Measurements from ENCODE around the gene STAMBPL1. TPM values are rescaled to one million over a fixed set of nuclear protein-coding genes. Genes with fewer than 3 reads are reported as not detected.

Gene STAMBPL1
- total and polyA plus RNA-seq, 10 donors = 6.2 to 49.4 (median 25.6) TPM

DNA sequence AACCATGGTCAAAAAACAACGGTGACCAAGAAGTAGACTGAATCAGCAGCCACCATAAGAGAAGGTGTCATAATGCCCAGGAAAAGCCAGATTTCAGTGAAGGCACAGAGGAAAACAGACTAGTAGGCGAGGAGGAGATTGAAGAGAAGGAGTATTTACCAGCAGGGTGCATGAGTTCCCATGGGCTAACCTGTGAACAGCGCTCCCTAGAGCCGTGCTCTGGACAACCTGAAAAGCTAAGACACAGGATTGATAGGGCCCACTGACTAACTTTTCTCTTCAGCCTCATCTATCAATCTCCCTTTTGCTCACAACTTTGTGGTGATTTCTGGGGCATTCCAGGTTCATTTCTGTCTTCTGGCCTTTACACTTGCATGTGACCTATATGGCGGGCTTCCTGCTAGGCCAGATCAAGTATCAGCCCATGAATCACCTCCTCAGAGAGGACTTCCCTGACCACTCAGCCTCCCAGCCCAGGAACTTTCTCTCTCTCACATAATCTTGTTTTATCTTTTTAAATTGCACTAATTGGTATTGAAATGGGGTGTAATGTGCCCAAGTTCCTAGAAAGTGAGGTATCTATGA, 41.2 kb upstream of the STAMBPL1 start:
- intact Hi-C loops (cut with DNase I; ENCODE audit: low total_unique reads) = no loop called here
- WGBS, 5 donors = 89 to 99% (median 92%) methylated on average over 5 of the region's 5 CpGs
- H3K27me3 ChIP-seq (replicated peaks in 1 of 7) = no peaks in the 10 kb centered on the region
- H3K36me3 ChIP-seq = no peaks in the 10 kb centered on the region
- H3K27ac ChIP-seq = no peak overlapping the region
- no peak overlapping the region for H3K4me3 ChIP-seq
- DNase-seq = no peak
- TF ChIP-seq, protein P1, sequence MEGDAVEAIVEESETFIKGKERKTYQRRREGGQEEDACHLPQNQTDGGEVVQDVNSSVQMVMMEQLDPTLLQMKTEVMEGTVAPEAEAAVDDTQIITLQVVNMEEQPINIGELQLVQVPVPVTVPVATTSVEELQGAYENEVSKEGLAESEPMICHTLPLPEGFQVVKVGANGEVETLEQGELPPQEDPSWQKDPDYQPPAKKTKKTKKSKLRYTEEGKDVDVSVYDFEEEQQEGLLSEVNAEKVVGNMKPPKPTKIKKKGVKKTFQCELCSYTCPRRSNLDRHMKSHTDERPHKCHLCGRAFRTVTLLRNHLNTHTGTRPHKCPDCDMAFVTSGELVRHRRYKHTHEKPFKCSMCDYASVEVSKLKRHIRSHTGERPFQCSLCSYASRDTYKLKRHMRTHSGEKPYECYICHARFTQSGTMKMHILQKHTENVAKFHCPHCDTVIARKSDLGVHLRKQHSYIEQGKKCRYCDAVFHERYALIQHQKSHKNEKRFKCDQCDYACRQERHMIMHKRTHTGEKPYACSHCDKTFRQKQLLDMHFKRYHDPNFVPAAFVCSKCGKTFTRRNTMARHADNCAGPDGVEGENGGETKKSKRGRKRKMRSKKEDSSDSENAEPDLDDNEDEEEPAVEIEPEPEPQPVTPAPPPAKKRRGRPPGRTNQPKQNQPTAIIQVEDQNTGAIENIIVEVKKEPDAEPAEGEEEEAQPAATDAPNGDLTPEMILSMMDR (IDR thresholded peaks at IDR 0.05 in 8 of 11, conservative IDR thresholded peaks at IDR 0.05 in 3 of 11) = no peak
- TF ChIP-seq POLR2AphosphoS5 (IDR thresholded peaks at IDR 0.05) = no peak
- no peak for TF ChIP-seq POLR2A (IDR thresholded peaks at IDR 0.05)
- peaks cover 0 to 41% (median 15%) of the 10 kb centered on the region in 6 donors for H3K4me1 ChIP-seq
- no peaks in the 10 kb centered on the region for H3K9me3 ChIP-seq

DNA sequence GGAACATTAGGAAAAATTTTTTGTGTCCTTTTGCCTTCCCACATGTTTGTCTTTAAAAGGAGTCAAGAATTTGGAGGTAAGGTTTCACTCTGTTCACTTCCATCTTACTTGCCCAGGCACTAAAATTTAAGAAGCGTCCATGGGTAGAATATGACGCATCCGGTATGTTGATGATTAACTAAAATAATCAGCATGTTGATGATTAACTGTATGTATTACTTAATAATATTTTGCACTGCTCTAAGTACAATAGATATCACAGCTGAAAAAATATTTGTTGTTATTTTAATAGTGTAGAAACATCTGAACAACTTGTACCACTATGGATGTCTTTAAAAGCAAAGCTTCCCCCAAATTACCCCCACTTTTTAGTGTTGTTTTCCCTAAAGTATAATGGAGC, 39.9 kb upstream of the STAMBPL1 start:
- intact Hi-C loops (cut with DNase I; ENCODE audit: low total_unique reads) = no loop called here
- Histone ChIP-seq H3K36me3 (no peaks in the 10 kb centered on the region), H3K4me1 (peaks cover 0 to 28% (median 9%) of the 10 kb centered on the region in 6 donors), H3K4me3 (no peak overlapping the region), H3K27me3 (replicated peaks in 1 of 7) (no peaks in the 10 kb centered on the region), H3K27ac (peak overlapping the region in 3 of 8 donors; percentile 63 to 80 (median 63)), H3K9me3 (no peaks in the 10 kb centered on the region)
- no peak for TF ChIP-seq POLR2AphosphoS5 (IDR thresholded peaks at IDR 0.05)
- no peak for TF ChIP-seq POLR2A (IDR thresholded peaks at IDR 0.05)
- TF ChIP-seq, protein P1 (IDR thresholded peaks at IDR 0.05 in 8 of 11, conservative IDR thresholded peaks at IDR 0.05 in 3 of 11) = no peak
- DNase-seq = no peak
- 91 to 100% (median 97%) methylated on average over 3 of the region's 3 CpGs for WGBS, 5 donors

DNA sequence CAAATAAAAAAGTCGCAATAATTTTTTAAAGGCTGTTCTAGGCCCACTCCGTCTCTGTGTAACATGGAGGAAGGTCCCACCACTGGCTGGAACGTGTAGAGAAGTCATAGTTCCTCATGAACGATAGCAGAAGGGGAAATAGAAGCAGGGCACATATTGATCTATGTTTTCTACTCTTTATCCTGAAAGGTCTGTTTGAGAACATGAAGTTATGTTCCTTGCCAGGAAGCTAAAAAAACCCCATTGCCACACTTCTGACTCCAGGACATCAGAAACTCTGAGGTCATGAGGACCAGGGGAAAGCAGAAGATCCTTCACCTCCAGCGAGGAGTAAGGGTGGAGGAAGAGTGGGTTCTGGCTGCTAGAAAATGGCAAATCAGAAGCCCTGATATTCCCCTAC, 39.2 kb upstream of the STAMBPL1 start:
- peaks cover 0 to 20% (median under 1%) of the 10 kb centered on the region in 6 donors for H3K4me1 ChIP-seq
- 61 to 84% (median 70%) methylated on average over 5 of the region's 5 CpGs for WGBS, 5 donors
- H3K36me3 ChIP-seq = no peaks in the 10 kb centered on the region
- intact Hi-C loops (cut with DNase I; ENCODE audit: low total_unique reads) = no loop called here
- no peaks in the 10 kb centered on the region for H3K27me3 ChIP-seq (replicated peaks in 1 of 7)
- H3K9me3 ChIP-seq = no peaks in the 10 kb centered on the region
- TF ChIP-seq POLR2A (IDR thresholded peaks at IDR 0.05) (no peak), POLR2AphosphoS5 (IDR thresholded peaks at IDR 0.05) (no peak)
- TF ChIP-seq, protein P1 (IDR thresholded peaks at IDR 0.05 in 8 of 11, conservative IDR thresholded peaks at IDR 0.05 in 3 of 11) = no peak
- no peak overlapping the region for H3K4me3 ChIP-seq
- no peak for DNase-seq
- peak overlapping the region in 7 of 8 donors; percentile 9 to 80 (median 55) for H3K27ac ChIP-seq

DNA sequence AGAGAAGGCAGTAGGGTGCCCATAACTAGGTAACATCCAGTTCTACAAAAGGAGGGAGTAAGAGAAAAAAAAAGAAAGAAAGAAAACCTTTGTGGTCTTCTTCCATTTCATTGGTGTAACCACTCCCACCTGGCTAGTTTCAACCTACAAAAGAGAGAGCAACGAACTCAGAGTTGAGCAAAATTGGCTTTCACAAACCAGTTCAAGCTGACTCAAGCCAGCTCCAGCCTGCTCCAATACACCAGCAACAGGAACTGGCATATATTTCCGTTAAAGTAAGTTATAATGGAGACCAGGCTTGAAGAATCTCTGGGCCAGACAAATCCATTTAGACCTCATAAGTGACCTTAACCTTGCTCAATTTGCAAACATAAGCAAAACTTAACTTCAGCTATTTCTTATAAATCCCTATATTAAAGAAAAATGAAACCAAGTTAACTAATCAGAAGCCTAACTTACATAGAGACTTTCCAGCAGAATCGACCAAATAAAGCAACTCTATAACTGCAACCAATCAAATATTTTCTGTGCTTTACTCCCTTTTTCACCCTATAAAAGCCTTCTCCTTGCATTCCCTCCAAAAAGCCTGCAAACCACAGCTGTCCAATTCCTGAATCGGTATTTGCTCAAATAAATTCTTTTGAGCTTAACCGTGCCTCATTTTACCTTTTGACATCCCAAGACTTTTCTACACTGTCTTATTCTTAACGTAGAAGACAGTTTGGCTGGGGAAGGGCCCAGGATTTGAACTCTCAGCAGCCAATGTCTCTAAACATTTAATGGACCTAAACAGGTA, 38.5 kb upstream of the STAMBPL1 start:
- H3K4me3 ChIP-seq = peak overlapping the region in 1 of 8 donors; percentile 3
- TF ChIP-seq POLR2AphosphoS5 (IDR thresholded peaks at IDR 0.05) (no peak), POLR2A (IDR thresholded peaks at IDR 0.05) (no peak)
- TF ChIP-seq, protein P1 (IDR thresholded peaks at IDR 0.05 in 8 of 11, conservative IDR thresholded peaks at IDR 0.05 in 3 of 11) = no peak
- WGBS, 5 donors = 68 to 81% (median 75%) methylated on average over 6 of the region's 6 CpGs
- peak overlapping the region in 6 of 8 donors; percentile 42 to 80 (median 59) for H3K27ac ChIP-seq
- intact Hi-C loops (cut with DNase I; ENCODE audit: low total_unique reads) = no loop called here
- no peaks in the 10 kb centered on the region for H3K36me3 ChIP-seq
- peaks cover 0 to 16% (median 0%) of the 10 kb centered on the region in 6 donors for H3K4me1 ChIP-seq
- no peak for DNase-seq
- H3K27me3 ChIP-seq (replicated peaks in 1 of 7) = no peaks in the 10 kb centered on the region
- no peaks in the 10 kb centered on the region for H3K9me3 ChIP-seq
